Measurements from ENCODE around the gene GPHN. TPM values are rescaled to one million over a fixed set of nuclear protein-coding genes. Genes with fewer than 3 reads are reported as not detected.

GPHN gene
- total RNA-seq, 1 donor from 2014 or later: 33.4 TPM

DNA sequence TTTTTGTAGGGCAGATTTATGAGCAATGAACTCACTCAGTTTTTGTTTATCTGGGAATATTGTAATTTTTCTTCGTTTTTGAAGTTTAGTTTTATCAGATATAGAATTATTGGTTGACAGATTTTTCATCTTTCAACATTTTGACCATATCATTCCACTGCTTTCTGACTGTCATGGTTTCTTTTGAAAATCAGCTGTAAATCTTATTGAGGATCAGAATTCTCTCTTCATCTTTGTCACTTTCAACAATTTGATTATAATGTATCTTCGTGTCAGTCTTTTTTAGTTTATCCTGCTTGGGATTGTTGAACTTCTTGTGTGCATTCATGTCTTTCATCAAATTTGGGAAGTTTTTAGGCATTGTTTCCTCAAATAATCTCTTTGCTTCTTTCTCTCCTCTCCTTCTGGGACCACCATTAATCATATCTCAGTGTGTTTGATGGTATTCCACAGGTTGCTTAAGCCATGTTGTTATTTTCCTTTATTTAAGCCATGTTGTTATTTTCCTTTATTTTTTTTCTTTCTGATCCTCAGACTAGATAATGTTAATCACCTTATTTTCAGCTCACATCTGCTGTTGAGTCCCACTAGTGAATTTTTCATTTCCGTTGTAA lies 451.6 kb downstream of the GPHN start:
- Histone ChIP-seq H3K4me1 (no peaks in the 10 kb centered on the region), H3K27ac (replicated peaks) (no peak overlapping the region), H3K36me3 (peaks cover 38% of the 10 kb centered on the region), H3K27me3 (ENCODE audit: low read depth) (no peaks in the 10 kb centered on the region), H3K4me3 (no peak overlapping the region), H3K9me3 (replicated peaks) (peaks cover 36% of the 10 kb centered on the region)
- TF ChIP-seq, protein P1, sequence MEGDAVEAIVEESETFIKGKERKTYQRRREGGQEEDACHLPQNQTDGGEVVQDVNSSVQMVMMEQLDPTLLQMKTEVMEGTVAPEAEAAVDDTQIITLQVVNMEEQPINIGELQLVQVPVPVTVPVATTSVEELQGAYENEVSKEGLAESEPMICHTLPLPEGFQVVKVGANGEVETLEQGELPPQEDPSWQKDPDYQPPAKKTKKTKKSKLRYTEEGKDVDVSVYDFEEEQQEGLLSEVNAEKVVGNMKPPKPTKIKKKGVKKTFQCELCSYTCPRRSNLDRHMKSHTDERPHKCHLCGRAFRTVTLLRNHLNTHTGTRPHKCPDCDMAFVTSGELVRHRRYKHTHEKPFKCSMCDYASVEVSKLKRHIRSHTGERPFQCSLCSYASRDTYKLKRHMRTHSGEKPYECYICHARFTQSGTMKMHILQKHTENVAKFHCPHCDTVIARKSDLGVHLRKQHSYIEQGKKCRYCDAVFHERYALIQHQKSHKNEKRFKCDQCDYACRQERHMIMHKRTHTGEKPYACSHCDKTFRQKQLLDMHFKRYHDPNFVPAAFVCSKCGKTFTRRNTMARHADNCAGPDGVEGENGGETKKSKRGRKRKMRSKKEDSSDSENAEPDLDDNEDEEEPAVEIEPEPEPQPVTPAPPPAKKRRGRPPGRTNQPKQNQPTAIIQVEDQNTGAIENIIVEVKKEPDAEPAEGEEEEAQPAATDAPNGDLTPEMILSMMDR (IDR thresholded peaks at IDR 0.05; ENCODE audit: borderline replicate concordance): no peak
- intact Hi-C loops (cut with micrococcal nuclease): no loop called here
- DNase-seq: no peak

DNA sequence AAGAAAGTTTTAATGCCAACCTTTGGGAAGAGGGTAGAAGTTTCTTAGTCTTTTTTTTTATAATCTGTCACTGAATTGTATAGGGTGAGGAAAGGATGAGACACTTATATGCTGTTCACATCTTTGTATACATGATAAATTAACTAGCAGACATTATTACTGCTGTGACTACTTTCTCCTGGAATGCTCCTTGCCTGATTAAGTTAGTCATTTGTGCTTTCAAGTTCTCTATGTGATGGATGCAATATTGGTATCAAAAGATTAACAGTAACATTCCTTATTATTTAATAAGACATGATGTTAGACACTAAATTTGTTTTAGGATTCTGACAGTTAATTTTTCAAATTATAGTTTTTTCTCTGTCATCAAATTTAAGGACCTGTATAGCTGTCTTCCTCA lies 457.9 kb downstream of the GPHN start:
- Histone ChIP-seq H3K27me3 (ENCODE audit: low read depth) (no peaks in the 10 kb centered on the region), H3K36me3 (peaks cover 18% of the 10 kb centered on the region), H3K4me1 (no peaks in the 10 kb centered on the region), H3K27ac (replicated peaks) (no peak overlapping the region), H3K4me3 (no peak overlapping the region), H3K9me3 (replicated peaks) (peaks cover under 1% of the 10 kb centered on the region)
- no peak for DNase-seq
- intact Hi-C loops (cut with micrococcal nuclease): no loop called here
- TF ChIP-seq, protein P1 (IDR thresholded peaks at IDR 0.05; ENCODE audit: borderline replicate concordance): no peak

DNA sequence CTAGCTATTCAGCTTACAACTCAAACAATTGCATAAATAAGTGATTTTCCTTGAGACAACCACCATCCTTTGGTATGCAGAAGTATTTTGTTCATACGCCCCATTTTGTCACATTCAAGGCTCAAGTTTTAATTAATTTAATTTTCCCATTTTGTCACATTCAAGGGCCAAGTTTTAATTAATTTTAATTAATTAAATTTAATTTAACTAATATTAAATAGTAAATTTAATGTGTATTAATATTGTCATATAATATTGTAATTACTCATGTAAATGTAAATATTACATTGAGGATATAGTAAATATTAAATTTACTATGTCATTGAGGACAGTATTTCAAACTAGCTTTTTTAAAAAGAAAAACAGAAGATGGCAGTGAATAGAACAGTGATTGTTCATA lies 464.5 kb downstream of the GPHN start:
- H3K4me3 ChIP-seq: no peak overlapping the region
- H3K27me3 ChIP-seq (ENCODE audit: low read depth): no peaks in the 10 kb centered on the region
- no peak overlapping the region for H3K27ac ChIP-seq (replicated peaks)
- intact Hi-C loops (cut with micrococcal nuclease): no loop called here
- no peaks in the 10 kb centered on the region for H3K4me1 ChIP-seq
- DNase-seq: no peak
- H3K36me3 ChIP-seq: peaks cover 8% of the 10 kb centered on the region
- no peaks in the 10 kb centered on the region for H3K9me3 ChIP-seq (replicated peaks)
- TF ChIP-seq, protein P1 (IDR thresholded peaks at IDR 0.05; ENCODE audit: borderline replicate concordance): no peak

DNA sequence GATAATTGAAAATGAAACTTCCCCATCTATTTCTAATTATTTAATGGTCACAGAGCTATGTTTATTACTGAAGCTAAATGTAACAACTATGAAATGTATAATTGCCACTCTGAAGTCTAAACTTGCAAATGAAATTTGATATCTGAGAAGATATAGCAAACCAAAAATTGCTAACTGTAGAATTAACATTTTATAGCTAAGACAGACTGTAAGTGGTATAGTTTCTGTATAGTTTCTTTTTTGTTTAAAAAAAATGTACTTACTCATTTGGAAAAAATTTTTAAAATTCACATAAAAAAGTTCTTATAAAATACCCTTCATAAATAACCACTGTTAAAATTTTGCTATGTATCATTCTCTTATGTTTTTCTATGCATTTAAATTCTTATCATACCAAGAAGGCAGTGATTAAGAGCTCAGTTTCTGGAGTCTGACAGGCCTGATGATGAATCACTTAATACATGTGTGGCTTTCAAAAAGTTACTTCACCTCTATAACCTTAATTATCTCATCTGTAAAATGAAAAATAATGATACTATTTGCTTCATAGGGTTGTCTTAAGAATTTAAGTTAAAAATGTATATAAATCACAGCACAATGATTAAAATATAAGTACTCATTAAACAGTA lies 466.6 kb downstream of the GPHN start:
- intact Hi-C loops (cut with micrococcal nuclease): no loop called here
- Histone ChIP-seq H3K9me3 (replicated peaks) (no peaks in the 10 kb centered on the region), H3K27me3 (ENCODE audit: low read depth) (no peaks in the 10 kb centered on the region), H3K36me3 (peaks cover 7% of the 10 kb centered on the region), H3K4me1 (no peaks in the 10 kb centered on the region), H3K27ac (replicated peaks) (no peak overlapping the region), H3K4me3 (no peak overlapping the region)
- no peak for DNase-seq
- TF ChIP-seq, protein P1 (IDR thresholded peaks at IDR 0.05; ENCODE audit: borderline replicate concordance): no peak

DNA sequence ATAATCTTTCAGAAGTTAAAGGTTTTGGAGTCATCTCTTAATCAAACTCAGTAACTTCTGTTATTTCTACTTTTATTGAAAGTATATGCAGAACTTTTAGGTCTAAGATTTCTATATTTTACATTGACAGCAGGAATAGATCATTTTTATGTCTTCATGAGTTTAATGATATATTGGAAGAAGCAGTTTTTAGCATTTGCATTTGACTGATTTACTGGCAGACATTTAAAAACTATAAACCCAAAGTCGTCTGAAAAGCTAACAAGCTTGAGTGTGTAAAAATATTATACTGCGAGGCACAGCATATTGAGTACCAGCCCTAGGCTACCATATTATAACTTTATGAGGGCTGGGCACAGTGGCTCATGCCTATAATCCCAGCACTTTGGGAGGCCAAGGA lies 467.3 kb downstream of the GPHN start:
- no peak overlapping the region for H3K27ac ChIP-seq (replicated peaks)
- no peaks in the 10 kb centered on the region for H3K9me3 ChIP-seq (replicated peaks)
- no peak for DNase-seq
- peaks cover 7% of the 10 kb centered on the region for H3K36me3 ChIP-seq
- H3K4me1 ChIP-seq: no peaks in the 10 kb centered on the region
- no peaks in the 10 kb centered on the region for H3K27me3 ChIP-seq (ENCODE audit: low read depth)
- H3K4me3 ChIP-seq: no peak overlapping the region
- TF ChIP-seq, protein P1 (IDR thresholded peaks at IDR 0.05; ENCODE audit: borderline replicate concordance): no peak
- intact Hi-C loops (cut with micrococcal nuclease): no loop called here

Measured in left ventricle myocardium inferior (tissue), 1 donor.